Esophagus (tissue), 2 donors: ENCODE data around the gene SP9. TPM values are rescaled to one million over a fixed set of nuclear protein-coding genes. Genes with fewer than 3 reads are reported as not detected.

Source experiments
- H3K27ac ChIP-seq, 2 donors: one replicate each; pipeline ENCODE4 v1.5.1; 2013; ENCODE audit warnings: low read depth in 2 of 2, mild to moderate bottlenecking in 2 of 2, inconsistent platforms in 1 of 2, low read length in 1 of 2, moderate library complexity in 1 of 2
- H3K27me3 ChIP-seq, 2 donors: one replicate each; pipeline ENCODE4 v1.6.1; 2013; ENCODE audit warnings: low read length in 2 of 2, control low read depth in 1 of 2, mild to moderate bottlenecking in 1 of 2; ENCODE audit not compliant: insufficient read depth in 2 of 2, control insufficient read depth in 1 of 2
- H3K36me3 ChIP-seq, 2 donors: one replicate each; pipeline ENCODE4 v1.6.1; 2013; ENCODE audit warnings: low read length in 1 of 2; ENCODE audit not compliant: control insufficient read depth in 2 of 2, insufficient read depth in 2 of 2
- H3K4me1 ChIP-seq, 2 donors: one replicate each; pipeline ENCODE4 v1.6.1; 2013; ENCODE audit warnings: low read length in 1 of 2; ENCODE audit not compliant: control insufficient read depth in 2 of 2, insufficient read depth in 2 of 2
- H3K4me3 ChIP-seq, 2 donors: one replicate each; pipeline ENCODE4 v1.5.1; 2013; ENCODE audit warnings: low read length in 2 of 2, mild to moderate bottlenecking in 2 of 2, low read depth in 1 of 2, moderate library complexity in 1 of 2
- H3K9me3 ChIP-seq, 2 donors: one replicate each; pipeline ENCODE4 v1.6.1; 2013; ENCODE audit warnings: mild to moderate bottlenecking in 2 of 2, low read depth in 1 of 2, low read length in 1 of 2, moderate library complexity in 1 of 2; ENCODE audit not compliant: control insufficient read depth in 2 of 2, insufficient read depth in 1 of 2
- WGBS, 2 donors: extraction: QIAGEN DNeasy Blood & Tissue Kit; methylation state at CpG; one replicate each; pipeline ENCODE4 v1.1.7; 2013; 5-methylcytosine and 5-hydroxymethylcytosine counted together
- polyA plus RNA-seq, 2 donors: library from polyadenylated mRNA; stranded (reverse); fragments of 200-250 nt; gene quantifications; one replicate each; pipeline ENCODE4 v1.2.3, GENCODE V29; 2013
- donor health status: healthy with polysubstance abuse.
- donor health status: Bipolar disorder and iron deficiency.

The SP9 gene
- polyA plus RNA-seq, 2 donors: 0.04 TPM; not detected in 1

GRCh38 chr2:174326161-174327020, 8.4 kb upstream of the SP9 start:
- H3K27ac ChIP-seq: no peak overlapping the region
- H3K27me3 ChIP-seq: peaks cover 0 to 31% of the 10 kb centered on the region in 2 donors
- H3K4me1 ChIP-seq: peaks cover 8 to 13% of the 10 kb centered on the region in 2 donors
- WGBS, 2 donors: 2 to 3% methylated on average over 62 to 63 of the region's 63 CpGs
- peaks cover 0 to 3% of the 10 kb centered on the region in 2 donors for H3K9me3 ChIP-seq
- no peaks in the 10 kb centered on the region for H3K36me3 ChIP-seq
- peak overlapping the region; percentile 33 to 53 for H3K4me3 ChIP-seq

GRCh38 chr2:174327021-174327840, 7.5 kb upstream of the SP9 start:
- Histone ChIP-seq H3K27ac (no peak overlapping the region), H3K4me1 (peaks cover 8 to 13% of the 10 kb centered on the region in 2 donors), H3K27me3 (peaks cover 0 to 31% of the 10 kb centered on the region in 2 donors), H3K9me3 (peaks cover 0 to 3% of the 10 kb centered on the region in 2 donors), H3K36me3 (no peaks in the 10 kb centered on the region), H3K4me3 (peak overlapping the region in 1 of 2 donors; percentile 53)
- whole genome bisulfite sequencing, 2 donors: 9 to 13% methylated on average over 41 of the region's 41 CpGs

DNA sequence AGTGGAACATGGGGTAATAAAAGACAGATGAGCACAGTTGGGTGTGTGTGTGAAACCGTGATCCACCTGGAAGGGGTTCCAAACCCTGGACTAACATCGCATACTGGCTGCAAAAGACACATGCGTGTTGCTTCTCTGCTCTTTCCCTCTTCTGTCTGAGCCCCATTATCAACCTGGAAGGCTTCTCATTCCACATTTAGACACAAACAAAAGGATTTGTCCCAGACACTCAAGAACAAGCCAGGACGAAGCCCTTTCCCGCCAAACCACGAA, 7.0 kb upstream of the SP9 start:
- Histone ChIP-seq H3K36me3 (no peaks in the 10 kb centered on the region), H3K9me3 (peaks cover 0 to 3% of the 10 kb centered on the region in 2 donors), H3K4me3 (peak overlapping the region in 1 of 2 donors; percentile 2), H3K27me3 (peaks cover 0 to 34% of the 10 kb centered on the region in 2 donors), H3K4me1 (peaks cover 8 to 13% of the 10 kb centered on the region in 2 donors), H3K27ac (no peak overlapping the region)
- WGBS, 2 donors: 12 to 19% methylated on average over 6 of the region's 6 CpGs

DNA sequence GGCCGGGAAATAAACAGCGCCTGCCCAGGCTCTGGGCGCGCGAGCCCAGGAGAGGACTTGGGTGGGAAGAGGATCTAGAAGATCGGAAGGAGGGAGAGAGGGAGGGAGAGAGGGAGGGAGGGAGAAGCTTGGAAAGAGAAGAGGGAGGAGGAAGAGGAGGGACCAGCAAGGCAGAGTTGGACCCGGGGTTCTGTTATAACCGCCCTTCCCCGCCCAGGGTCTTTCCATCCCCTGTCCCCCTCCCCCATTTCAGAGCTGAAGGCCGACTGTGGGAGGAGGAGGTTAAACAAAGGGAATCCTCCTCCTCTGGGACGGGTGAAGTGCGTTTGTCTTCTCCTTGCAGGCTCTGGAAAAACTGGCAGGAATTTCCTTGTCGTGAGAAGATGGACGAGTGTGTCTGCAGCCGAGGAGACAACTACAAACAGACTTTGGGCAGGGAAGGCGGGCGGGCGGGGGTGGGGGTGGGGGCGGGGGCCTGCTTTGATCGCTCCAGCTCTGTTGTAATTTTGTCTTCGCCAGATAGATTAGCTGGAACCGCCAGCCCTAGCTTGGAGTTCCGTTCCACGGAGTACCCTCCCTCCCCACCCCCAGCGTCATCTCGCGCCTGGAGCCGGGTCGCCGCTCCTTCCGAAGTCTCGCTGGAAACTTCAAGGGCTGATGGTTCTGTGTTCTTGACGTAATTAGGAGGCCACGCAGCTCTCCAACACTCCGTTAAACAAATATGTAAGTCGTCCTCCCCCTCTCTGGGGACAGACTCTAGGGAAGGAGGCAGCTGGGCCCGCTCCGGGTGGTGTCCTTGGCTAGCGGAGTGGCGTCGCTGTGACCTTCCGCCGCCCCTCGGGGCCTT, 6.4 kb upstream of the SP9 start:
- WGBS, 2 donors: 9 to 11% methylated on average over 42 to 44 of the region's 44 CpGs
- peak overlapping the region in 1 of 2 donors; percentile 2 for H3K4me3 ChIP-seq
- H3K27me3 ChIP-seq: peaks cover 0 to 38% of the 10 kb centered on the region in 2 donors
- H3K27ac ChIP-seq: no peak overlapping the region
- H3K4me1 ChIP-seq: peaks cover 8 to 13% of the 10 kb centered on the region in 2 donors
- H3K36me3 ChIP-seq: no peaks in the 10 kb centered on the region
- peaks cover 0 to 3% of the 10 kb centered on the region in 2 donors for H3K9me3 ChIP-seq

GRCh38 chr2:174328961-174329715, 5.6 kb upstream of the SP9 start:
- H3K4me1 ChIP-seq: peaks cover 8 to 15% of the 10 kb centered on the region in 2 donors
- WGBS, 2 donors: 34 to 53% methylated on average over 16 of the region's 16 CpGs
- H3K36me3 ChIP-seq: no peaks in the 10 kb centered on the region
- H3K27me3 ChIP-seq: peaks cover 0 to 45% of the 10 kb centered on the region in 2 donors
- H3K27ac ChIP-seq: no peak overlapping the region
- H3K4me3 ChIP-seq: no peak overlapping the region
- H3K9me3 ChIP-seq: peaks cover 0 to 3% of the 10 kb centered on the region in 2 donors

DNA sequence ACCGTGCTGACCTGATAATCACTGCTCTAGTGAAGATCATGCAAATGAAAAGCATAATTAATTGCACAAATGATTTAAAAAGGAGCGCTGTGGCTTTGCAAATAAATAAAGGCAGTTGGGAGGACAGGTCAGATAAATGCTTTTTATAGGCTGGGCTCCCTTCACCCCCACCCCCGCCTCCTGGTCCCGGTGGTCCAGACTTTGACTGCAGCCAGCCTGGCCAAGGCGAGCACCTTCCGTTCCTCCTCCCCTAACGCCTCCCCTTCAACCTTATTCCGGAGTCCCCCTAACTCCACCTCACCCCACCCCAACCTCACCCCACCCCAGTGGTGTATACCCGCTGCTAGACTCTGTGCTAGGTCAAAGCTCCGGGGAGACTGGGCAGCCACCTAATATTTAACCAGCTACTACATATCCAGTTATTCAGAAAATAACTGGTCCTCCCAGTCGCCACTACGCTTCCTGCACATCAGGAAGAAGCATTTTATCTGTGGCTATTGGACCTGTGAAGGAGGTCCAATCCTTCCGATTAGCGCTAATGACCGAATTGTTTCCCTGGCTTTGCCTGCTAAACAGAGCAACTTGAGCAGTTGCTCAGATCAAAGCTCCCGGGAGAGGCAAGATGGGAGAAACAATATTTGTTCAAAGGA, 3.7 kb upstream of the SP9 start:
- H3K36me3 ChIP-seq: no peaks in the 10 kb centered on the region
- H3K27ac ChIP-seq: no peak overlapping the region
- peaks cover 15 to 21% of the 10 kb centered on the region in 2 donors for H3K4me1 ChIP-seq
- WGBS, 2 donors: 18 to 30% methylated on average over 16 of the region's 16 CpGs
- peaks cover 0 to 62% of the 10 kb centered on the region in 2 donors for H3K27me3 ChIP-seq
- peaks cover 0 to 10% of the 10 kb centered on the region in 2 donors for H3K9me3 ChIP-seq
- no peak overlapping the region for H3K4me3 ChIP-seq

GRCh38 chr2:174331595-174332216, 3.0 kb upstream of the SP9 start:
- H3K27ac ChIP-seq: no peak overlapping the region
- WGBS, 2 donors: 25 to 32% methylated on average over 11 of the region's 11 CpGs
- H3K27me3 ChIP-seq: peaks cover 0 to 68% of the 10 kb centered on the region in 2 donors
- no peaks in the 10 kb centered on the region for H3K36me3 ChIP-seq
- H3K9me3 ChIP-seq: peaks cover 2 to 10% of the 10 kb centered on the region in 2 donors
- H3K4me1 ChIP-seq: peaks cover 20 to 23% of the 10 kb centered on the region in 2 donors
- no peak overlapping the region for H3K4me3 ChIP-seq

GRCh38 chr2:174332217-174332963, 2.4 kb upstream of the SP9 start:
- WGBS, 2 donors: 9 to 14% methylated on average over 26 to 31 of the region's 31 CpGs
- H3K27ac ChIP-seq: no peak overlapping the region
- peaks cover 0 to 65% of the 10 kb centered on the region in 2 donors for H3K27me3 ChIP-seq
- H3K36me3 ChIP-seq: no peaks in the 10 kb centered on the region
- peaks cover 2 to 10% of the 10 kb centered on the region in 2 donors for H3K9me3 ChIP-seq
- H3K4me1 ChIP-seq: peaks cover 21 to 22% of the 10 kb centered on the region in 2 donors
- no peak overlapping the region for H3K4me3 ChIP-seq
